NCI-H2171 treated with DMSO at 0.1 percent for 48 hours (cell line): Measurements from ENCODE around the gene PHC3.
"Not testable (repeated sequence)": the region's sequence is repeated elsewhere in the genome, so short reads cannot be mapped to it uniquely, and the experiment has no call there.

ENCODE experiments used
- DNase-seq: peaks from one replicate; lab custom pipeline; 2025; lab: John Stamatoyannopoulos, UW

Gene PHC3, protein sequence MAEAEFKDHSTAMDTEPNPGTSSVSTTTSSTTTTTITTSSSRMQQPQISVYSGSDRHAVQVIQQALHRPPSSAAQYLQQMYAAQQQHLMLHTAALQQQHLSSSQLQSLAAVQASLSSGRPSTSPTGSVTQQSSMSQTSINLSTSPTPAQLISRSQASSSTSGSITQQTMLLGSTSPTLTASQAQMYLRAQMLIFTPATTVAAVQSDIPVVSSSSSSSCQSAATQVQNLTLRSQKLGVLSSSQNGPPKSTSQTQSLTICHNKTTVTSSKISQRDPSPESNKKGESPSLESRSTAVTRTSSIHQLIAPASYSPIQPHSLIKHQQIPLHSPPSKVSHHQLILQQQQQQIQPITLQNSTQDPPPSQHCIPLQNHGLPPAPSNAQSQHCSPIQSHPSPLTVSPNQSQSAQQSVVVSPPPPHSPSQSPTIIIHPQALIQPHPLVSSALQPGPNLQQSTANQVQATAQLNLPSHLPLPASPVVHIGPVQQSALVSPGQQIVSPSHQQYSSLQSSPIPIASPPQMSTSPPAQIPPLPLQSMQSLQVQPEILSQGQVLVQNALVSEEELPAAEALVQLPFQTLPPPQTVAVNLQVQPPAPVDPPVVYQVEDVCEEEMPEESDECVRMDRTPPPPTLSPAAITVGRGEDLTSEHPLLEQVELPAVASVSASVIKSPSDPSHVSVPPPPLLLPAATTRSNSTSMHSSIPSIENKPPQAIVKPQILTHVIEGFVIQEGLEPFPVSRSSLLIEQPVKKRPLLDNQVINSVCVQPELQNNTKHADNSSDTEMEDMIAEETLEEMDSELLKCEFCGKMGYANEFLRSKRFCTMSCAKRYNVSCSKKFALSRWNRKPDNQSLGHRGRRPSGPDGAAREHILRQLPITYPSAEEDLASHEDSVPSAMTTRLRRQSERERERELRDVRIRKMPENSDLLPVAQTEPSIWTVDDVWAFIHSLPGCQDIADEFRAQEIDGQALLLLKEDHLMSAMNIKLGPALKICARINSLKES

DNA sequence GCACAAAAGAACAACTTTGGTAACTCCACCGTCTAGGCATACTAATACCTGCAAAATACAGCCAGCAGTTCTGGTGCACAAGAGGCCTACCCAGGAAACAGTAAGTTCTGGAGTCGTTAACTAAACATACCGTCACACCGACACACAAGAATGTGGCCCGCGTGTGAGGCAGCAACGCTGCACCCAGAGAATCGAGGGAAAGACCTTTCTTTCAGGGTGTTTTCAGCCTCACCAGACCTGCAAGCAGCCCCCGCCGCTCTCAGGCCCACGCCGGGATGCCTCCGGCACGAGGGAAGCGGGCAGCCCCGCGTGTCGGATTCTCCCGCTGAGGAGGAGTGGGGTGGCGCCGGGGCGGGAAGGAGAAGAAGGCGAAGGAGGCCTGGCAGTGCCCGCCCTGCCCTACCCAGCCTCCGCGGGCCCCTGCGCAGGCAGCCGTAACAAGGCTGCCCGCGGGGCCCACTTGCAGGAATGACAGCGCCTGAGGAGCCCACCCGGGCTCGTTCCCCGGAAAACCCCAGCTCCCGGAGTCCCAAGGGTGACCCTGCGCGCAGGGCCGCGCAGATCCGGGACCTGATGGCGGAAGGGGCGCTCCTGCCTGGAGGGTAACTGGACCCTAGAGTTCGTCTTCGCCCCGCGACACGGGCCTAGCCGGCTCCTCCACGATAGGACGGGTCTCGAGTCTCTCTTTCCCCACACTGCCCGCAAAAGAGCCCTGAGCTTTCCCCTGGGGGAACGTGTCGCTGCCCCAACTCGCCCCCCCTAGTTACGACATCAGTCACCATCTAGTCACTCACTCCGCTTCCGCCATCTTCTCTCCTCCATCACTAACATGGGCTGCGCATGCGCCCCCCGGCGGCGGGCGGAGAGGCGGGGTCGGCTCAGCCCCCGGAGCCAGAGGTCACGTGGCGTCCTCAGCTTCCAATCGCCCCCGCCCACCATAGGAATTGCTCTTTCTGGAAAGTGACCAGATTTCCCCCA, at the start of gene PHC3:
Gene PHC3, minus strand, starts transcription at position 826 of the 978 bp plus-strand sequence. Its CDS starts 18 bp downstream, at position 808.
- DNase-seq: peak; percentile 91

DNA sequence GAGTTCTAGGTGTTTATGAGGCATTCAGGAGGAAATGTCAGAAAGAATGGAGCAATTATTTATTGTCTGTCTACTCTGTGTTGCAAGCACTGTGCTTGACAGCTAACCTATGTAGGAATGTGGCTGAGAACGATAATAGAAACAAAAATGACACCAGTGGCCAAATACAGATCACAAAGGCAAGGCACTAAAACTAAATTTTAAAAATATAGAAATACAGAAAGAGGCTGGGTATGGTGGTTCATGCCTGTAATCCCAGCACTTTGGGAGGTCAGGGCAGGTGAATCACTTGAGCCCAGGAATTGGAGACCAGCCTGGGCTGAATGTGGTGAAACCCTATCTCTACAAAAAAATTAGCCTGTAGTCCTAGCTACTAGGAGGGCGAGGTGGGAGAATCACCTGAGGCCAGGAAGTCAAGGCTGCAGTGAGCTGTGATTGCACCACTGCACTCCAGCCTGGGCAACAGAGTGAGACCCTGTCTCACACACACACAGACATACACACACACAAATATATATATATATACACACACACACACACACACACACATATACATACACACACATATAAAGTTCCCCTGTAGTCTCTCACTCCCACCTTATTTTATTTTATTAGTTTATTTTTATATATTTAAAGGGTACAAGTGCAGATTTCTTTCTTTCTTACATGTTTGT, 46.7 kb upstream of the PHC3 start:
- DNase-seq: no peak

- DNase-seq: no peak
Measured at GRCh38 chr3:170226426-170226960, 45.0 kb upstream of the PHC3 start.

DNA sequence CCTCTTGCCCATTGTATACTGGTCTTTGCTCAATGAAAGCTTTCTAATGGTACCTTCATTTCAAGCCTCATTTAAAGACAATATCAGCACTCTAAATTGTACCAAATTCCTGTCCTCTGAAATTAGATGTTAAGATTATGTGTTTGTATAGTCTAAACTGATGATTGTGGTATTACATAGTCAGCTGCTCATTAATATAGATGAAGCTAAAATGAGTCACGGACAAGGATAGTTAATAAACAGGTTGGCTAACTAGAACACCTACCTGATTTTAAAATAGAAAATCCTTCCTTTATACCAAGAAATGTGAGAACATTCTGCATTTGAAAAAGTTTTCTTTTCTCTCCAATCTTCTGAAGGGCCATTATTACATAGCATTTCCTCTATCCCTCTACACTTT, 43.6 kb upstream of the PHC3 start:
- DNase-seq: no peak

DNA sequence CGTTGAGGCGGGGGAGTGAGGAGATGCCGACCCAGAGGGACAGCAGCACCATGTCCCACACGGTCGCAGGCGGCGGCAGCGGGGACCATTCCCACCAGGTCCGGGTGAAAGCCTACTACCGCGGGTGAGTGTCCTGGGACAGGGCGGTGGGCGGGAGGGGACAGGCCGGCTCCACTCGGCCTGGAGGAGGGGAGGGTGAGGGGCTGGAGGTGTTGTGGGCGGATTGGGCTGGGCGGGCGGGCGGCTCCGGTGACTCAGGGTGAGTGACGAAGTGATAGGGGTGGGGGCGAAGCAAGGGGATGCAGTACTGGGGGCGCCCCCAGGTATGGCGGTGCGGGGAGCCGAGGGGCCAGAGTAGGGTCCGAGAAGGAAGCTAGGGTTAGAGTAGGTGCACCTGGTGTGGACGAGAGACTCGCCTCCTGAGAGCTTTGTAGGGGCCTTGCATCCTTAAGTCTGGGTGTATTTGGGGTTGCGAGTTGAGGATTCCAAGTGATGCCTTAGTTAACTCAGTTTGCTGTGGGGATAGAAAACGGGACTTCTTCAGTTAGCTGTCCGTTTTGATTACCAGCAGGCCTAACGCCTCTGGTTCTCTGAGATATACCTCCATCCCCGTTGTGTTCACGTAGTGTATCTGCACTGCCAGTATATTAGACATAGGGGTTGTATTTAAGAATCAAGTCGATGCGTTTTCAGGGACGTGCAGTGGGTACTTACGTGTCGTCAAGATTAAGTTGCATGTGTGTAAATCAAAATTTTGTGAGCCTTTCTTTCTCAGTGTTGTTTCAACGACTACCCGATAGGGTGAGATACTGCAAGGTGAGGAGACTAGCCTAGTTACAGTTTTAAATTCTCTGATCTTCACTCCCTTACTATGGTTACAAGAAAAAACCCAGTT, 41.4 kb upstream of the PHC3 start:
- DNase-seq: peak; percentile 47

DNA sequence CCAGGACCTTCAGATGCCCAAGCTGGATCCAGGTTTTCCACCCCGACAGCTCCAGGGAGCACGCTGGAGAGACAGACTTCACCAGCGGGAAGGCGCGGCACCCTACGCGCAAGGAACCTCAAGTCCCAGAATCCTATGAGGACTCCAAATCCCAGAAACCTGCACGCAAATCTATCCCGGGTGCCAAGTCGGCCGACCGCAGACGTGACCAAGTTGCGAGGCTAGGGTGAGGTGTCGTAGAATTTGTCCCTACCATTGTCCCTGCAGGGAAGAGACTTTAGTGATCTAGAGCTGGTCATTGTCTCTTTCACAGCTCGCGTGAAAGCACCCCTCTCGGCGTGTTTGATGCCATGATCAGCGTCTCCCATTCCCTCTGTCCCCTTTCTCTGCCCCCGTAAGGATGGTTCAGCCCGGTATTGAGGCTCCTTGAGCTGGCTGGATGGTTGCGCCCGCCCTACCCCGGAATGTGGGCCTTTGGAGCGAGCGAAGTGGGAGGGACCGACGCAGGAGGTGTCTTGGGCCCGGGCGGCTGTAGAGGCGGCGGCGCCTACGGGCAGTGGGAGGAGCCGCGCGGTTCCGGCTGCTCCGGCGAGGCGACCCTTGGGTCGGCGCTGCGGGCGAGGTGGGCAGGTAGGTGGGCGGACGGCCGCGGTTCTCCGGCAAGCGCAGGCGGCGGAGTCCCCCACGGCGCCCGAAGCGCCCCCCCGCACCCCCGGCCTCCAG, 40.6 kb upstream of the PHC3 start, which contains the start of gene PRKCI:
Gene PRKCI, plus strand, starts transcription at position 501 of the 723 bp plus-strand sequence. CDS start 246 bp downstream, outside the sequence.
- peak; percentile 98 for DNase-seq

DNA sequence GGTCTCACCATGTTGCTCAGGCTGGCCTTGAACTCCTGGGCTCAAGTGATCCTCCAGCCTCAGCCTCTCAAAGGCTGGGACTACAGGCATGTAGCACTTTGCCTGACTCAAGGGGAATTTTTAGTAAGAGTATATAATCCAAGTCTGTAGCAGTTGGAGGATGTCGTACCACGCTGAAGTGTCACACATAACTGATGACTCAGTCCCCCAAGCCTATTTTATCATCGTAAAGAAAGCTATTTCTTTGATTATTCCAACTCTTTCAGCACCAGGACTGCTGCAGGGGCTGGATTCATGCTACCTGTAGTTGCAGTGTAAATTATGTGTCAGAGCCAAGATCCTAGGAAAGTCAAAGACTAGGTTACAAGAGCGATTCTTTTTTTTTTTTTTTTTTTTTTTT, 39.3 kb upstream of the PHC3 start:
- DNase-seq: no peak

DNA sequence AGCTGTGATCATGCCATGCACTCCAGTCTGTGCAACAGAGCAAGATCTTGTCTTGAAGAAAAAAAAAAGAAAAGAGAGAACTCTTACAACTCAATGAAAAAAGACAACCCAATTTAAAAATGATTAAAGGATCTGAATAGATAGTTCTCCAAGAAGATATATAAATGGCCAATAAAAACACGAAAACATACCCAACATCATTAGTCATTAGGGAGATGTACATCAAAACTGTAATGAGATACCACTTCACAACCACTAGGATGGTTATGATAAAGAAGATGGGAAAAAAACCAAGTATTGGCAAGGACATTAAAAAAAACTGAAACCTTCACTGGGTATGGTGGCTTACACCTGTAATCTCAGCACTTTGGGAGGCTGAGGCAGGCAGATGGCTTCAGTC, 38.3 kb upstream of the PHC3 start:
- DNase-seq: no peak

GRCh38 chr3:170211668-170212067, 30.1 kb upstream of the PHC3 start:
- DNase-seq: no peak

DNA sequence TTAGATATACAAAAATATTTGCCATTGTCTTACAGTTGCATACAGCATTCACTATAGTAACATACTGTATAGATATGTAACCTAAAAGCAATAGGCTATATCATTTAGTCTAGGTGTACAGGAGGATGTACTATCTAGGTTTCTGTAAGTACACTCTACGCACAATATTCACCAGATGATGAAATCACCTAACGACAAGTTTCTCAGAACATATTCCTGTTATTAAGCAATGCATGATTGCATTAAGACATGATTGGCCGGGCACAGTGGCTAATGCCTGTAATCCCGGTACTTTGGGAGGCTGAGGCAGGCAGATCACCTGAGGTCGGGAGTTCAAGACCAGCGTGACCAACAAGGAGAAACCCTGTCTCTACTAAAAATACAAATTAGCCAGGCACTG, 26.2 kb upstream of the PHC3 start:
- DNase-seq: no peak

DNA sequence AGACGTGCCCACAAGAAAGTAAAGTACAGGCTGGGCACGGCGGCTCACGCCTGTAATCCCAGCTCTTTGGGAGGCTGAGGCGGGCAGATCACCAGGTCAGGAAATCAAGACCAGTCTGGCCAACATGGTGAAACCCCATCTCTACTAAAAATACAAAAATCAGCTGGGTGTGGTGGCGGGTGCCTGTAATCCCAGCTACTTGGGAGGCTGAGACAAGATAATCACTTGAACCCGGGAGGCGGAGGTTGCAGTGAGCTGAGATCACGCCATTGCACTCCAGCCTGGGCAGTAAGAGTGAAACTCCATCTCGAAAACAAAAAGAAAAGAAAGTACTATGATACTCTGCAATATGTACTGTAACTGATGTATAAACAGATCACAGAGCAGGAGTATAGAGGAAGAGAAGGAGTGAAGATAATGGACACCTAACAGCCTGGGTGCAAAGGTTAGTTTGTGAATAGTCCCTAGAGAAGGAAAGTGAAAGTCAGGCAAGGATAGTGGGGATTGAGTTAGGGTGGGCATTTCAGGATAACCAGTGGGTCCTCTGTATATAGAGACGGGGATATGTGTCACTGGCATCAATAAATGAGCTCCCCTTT, 24.7 kb upstream of the PHC3 start:
- DNase-seq: not testable (repeated sequence)

DNA sequence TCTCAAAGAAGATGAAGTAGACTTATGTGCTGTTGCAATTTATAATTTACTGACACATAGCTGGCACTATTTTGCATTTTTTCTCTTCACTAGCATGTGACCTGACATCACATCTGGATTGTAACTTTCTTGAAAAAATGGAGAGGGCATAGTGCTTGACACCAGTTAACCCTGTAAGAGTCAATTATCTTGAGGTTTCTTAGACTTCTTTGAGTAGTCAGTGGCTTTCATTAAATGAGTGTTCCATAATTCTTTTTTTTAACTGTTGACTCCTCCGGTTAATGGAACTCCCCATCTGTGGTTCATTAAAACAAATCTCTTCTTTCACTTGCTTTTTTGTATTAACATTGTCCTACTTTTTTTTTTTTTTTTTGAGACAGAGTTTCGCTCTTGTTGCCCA, 23.8 kb upstream of the PHC3 start:
- no peak for DNase-seq

DNA sequence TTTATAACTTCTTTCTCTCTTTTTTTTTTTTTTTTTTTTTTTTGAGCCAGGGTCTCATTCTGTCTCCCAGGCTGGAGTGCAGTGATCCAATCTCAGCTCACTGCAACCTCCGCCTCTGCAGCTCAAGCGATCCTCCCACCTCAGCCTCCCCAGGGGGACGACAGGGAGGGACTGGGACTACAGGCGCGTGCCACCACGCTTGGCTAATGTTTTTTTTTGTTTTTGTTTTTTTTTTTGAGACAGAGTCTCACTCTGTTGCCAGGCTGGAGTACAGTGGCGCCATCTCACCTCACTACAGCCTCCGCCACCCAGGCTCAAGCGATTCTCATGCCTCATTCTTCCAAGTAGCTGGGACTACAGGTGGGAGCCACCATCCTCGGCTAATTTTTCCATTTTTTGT, 23.0 kb upstream of the PHC3 start:
- no peak for DNase-seq

DNA sequence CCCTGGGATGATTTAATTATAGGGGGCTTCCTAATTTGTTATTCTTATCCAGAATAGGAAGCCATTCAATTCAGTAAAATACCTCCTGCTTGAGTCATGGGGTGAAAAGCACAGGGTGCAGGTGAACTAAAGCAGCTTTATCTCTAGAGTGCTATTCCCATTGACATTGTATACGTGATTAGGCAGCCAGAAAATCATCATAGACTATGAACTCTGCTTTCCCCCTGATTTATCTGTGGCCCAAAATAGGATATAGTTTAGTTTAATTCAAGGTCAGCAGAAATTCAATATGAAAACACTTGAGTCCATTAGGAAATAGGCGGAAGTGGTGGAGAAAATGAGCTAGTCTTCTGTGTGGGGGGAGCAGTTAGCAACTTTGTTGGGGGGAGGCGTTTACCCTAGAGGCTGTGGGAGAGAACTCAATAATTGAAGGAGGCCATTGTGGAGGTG, 22.5 kb upstream of the PHC3 start:
- no peak for DNase-seq

DNA sequence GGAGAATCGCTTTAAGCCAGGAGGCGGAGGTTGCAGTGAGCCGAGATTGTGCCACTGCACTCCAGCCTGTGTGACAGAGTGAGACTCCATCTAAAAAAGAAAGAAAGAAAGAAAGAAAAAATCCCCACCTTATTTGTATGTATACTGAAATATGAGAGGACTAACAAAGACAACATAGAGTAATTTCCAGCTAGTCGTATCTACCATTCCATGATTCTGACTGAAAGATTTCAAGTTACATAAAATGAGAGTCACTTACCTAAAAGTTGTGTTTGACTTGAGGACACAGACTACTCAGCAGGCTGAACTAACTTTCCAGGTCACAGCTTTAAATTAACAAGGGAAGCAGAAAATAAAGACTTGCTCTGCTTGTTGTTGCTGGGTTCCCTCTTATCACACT, 21.9 kb upstream of the PHC3 start:
- no peak for DNase-seq

- no peak for DNase-seq
Measured at GRCh38 chr3:170201527-170201926, 20.0 kb upstream of the PHC3 start.

- DNase-seq: no peak
Measured at GRCh38 chr3:170200987-170201386, 19.5 kb upstream of the PHC3 start.

- no peak for DNase-seq
Measured at GRCh38 chr3:170196833-170197232, 15.3 kb upstream of the PHC3 start.
